WI38 (cell line): ENCODE results near the gene HES6.

Experiments used
- H3K4me3 ChIP-seq: 2 replicates; pipeline ENCODE4 v1.5.1; 2011; ENCODE audit warnings: low read depth, mild to moderate bottlenecking, control low read depth, low read length
- CTCF ChIP-seq: IDR thresholded peaks from 2 replicates; pipeline ENCODE4 v1.5.1; 2012; ENCODE audit warnings: low read depth, mild to moderate bottlenecking, control low read depth, low read length

Gene HES6

GRCh38 chr2:238241970-238242369, 2.1 kb upstream of the HES6 start:
- no peak for TF ChIP-seq CTCF
- H3K4me3 ChIP-seq, result no peak overlapping the region

- no peak for TF ChIP-seq CTCF
- no peak overlapping the region for H3K4me3 ChIP-seq
Measured at GRCh38 chr2:238240757-238241711, 1.2 kb upstream of the HES6 start.

GRCh38 chr2:238239543-238239862, 335 bp downstream of the HES6 start:
- peak overlapping the region; percentile 64 for H3K4me3 ChIP-seq
- TF ChIP-seq CTCF, result no peak

DNA sequence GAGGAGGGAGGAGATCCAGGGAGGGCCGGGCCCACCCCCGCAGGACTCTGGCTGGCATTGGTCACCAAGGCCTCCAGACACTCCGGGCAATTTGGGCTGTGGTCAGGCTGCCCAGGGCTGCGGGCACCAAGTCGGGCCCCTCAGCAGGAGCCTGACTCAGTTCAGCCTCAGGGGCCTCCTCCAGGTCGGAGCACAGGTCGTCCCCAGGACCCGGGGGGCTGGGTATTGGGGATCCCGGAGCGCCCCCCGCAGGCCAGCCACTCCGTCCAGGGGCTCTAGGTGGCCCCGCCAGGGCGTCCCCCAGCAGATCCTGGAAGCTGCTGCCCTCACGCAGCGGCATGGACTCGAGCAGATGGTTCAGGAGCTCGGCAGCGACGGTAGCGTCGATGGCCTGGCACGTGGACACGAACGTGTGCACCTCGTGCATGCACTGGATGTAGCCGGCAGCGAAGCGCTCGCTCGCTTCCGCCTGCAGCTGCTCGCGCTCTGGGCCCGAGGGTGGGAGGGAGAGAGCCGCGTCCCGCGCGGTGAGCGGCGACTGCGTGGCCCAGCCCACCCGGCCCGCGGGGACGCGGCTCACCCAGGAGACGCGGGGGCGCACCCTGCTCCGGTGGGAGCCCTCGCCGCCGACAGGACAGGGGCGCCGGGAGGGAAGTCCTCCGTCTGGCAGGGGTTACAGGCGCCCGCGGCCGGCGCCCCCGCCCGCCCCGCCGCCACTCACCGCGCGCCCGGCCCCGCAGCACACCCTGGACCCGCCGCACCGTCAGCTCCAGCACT, 884 bp downstream of the HES6 start:
- TF ChIP-seq CTCF, result no peak
- 0 out of 2 replicates have a peak overlapping the region, but pooled peaks have one; percentile 23 for H3K4me3 ChIP-seq

DNA sequence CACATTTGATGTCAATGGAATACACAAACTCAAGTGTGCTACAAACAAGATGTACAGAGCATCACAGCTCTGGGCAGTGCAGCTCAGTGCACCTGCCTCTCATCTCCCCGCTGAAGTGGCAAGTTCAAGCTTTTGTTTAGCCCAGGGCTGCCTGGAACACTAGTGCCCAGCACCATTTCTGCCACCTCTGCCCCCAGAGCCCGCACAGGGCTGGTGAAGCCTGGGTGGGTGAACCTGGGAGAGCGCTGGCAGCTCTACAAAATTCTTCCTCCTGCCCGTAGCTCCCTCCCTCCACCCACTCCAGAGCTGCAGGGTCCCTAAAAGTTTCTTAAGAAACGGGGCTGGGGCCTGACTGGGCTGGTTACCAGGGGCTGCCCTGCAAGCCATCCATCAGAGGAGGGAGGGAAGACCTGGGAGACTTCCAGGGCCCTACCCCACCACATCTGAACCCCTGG, 1.5 kb downstream of the HES6 start:
- H3K4me3 ChIP-seq, result no peak overlapping the region

GRCh38 chr2:238237431-238238135, 2.3 kb downstream of the HES6 start:
- no peak for TF ChIP-seq CTCF
- H3K4me3 ChIP-seq, result no peak overlapping the region

More for the DNA sequence above, 1.5 kb downstream of the HES6 start:
- TF ChIP-seq CTCF, result no peak
